GM12874 (cell line): Measurements from ENCODE around the gene DCP1B.

Experiments
- CTCF ChIP-seq: IDR thresholded peaks from 2 replicates; pipeline ENCODE4 v1.5.1; 2011; ENCODE audit warnings: low read depth, mild to moderate bottlenecking, control low read depth, low read length, moderate library complexity; ENCODE audit not compliant: insufficient read depth

The DCP1B gene

GRCh38 chr12:1926251-1926657 lies 78.0 kb downstream of the DCP1B start:
- TF ChIP-seq CTCF = no peak

- TF ChIP-seq CTCF = no peak
Observed at GRCh38 chr12:1925684-1926006, 78.6 kb downstream of the DCP1B start.

DNA sequence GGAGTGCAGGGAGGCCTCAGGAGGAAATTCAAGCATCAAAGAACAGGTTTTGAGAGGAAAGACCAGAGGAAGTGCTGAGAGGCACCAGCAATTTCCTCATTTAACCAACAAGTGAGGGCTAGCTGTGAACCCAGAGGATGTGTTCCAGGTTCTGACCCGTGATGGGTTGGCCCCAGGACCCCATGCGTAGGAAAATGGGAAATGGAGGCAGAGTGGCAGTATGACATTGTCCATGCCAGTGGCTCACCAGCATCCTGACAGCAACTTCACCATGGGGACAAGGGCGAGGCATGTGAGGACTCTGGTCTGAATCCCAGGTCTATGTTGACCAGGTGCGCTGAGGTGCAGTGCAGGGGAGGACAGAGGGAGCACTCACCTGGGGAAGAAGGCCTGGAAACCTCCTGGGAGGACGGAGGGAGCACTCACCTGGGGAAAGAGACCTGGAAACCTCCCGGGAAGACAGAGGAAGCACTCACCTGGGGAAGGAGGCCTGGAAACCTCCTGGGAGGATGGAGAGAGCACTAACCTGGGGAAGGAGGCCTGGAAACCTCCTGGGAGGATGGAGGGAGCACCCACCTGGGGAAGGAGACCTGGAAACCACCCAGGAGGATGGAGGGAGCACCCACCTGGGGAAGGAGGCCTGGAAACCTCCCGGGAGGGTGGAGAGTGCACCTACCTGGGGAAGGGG lies 79.1 kb downstream of the DCP1B start:
- no peak for TF ChIP-seq CTCF

- no peak for TF ChIP-seq CTCF
Observed at GRCh38 chr12:1922985-1923384, 81.3 kb downstream of the DCP1B start.

DNA sequence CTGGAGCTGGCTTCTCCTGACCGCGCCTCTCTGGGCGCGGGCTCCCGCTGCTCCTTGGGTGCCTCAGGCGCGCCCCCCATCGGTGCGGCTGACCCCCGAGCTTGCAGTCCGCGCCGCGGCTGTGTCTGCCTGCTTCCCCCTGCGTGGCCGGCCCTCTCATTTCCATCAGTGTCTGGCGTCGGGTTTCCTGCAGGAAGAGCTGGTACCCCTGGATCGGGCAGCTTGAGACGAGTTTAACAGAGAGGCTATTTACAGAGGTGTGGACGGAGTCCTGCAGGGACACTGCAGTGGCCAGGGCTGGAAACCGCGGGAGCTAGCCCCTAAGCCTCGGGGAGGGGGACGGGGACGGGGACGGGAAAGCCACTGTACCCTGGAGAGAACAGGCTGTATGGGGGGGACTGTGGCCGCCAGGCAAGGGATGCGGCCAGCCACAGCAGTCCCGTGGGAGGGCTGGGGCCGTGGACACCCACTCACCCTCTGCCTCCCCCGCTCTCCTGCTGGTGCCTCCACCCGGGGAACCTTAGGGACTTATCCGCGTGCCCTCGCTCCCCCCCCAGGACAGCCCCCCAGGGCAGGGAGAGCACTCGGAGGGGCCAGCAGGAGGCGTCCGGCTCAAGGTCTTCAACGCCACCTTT lies 82.1 kb downstream of the DCP1B start:
- no peak for TF ChIP-seq CTCF

DNA sequence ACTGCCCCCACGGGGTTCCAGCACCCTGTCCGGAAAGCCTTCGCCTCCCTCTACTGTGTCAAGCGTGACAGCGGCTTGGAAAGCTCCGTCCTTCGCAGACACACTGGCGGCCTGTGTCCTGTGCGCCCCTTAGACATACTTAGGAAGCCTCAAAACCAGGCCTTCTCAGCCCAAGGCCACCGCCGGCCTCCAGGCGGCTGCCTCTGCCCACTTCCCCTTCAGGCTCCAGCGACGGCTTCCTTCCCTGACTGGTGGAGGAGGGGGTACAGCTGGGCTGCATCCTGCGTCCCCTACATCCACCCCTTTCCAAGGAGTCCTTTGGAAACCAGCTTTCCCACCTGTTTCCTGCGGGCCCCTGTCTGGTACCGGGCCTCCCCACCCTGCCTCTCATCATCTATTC lies 83.3 kb downstream of the DCP1B start:
- no peak for TF ChIP-seq CTCF

- TF ChIP-seq CTCF = no peak
Observed at GRCh38 chr12:1920436-1920835, 83.8 kb downstream of the DCP1B start.

- no peak for TF ChIP-seq CTCF
Observed at GRCh38 chr12:1919763-1920162, 84.5 kb downstream of the DCP1B start.
